ENCODE data around the gene MYO10. TPM values are rescaled to one million over a fixed set of nuclear protein-coding genes. Genes with fewer than 3 reads are reported as not detected.
"Not testable (repeated sequence)": the region's sequence is repeated elsewhere in the genome, so short reads cannot be mapped to it uniquely, and the experiment has no call there.

Gene MYO10
- total RNA-seq (10 to 100 TPM; 17.6 to 19.8 TPM), polyA plus RNA-seq (1 to 10 TPM; 4.8 to 5.3 TPM)
- long read RNA-seq, donor 1, partial matches to known transcripts: 18 of 33 reads
- long read RNA-seq, donor 1, other reads (novel, unspliced or antisense): 14 of 33 reads
- long read RNA-seq, donor 2, full-length matches to known transcripts: 1 of 7 reads
- long read RNA-seq, donor 2, partial matches to known transcripts: 5 of 7 reads
- long read RNA-seq, donor 2, other reads (novel, unspliced or antisense): 1 of 7 reads

DNA sequence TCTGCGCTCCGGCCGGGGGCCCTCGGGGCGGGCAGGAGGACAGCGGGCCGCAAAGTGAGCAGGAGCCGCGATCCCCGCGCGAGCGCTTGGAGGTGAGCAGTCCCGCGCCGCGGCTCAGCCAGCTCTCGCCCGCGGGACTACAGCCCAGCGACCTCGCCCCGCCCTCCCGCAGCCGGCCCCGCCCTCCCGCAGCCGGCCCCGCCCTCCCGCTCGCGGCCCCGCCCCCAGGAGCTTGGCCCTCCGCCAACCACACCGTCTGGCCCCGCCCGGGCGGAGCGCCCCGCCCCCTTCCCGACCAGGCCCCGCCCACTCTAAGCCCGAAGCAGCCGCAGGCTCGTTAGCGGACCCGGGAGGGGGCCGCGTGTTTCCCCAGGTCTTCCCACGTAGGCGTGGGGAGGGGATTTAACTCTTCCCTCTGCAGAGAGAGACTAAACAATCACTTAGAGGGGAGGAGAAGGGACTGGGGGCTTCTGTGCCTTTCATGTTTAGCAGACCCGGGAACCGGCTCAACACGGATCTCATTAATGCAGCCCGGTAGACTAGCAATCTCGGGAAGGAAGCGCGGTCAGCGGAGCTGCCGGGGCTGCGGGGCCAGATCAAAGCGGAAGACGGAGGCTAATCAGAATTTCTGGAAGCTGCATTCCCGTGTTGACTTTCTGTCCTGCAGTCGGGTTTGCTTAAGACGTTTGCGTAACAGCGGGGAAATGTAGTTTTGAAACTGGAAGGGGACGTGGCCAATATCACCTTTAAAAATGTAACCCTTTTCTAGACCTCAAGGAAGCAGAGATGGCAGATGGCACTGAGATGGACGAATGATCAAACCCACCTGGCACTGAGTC is at the start of gene MYO10:
Gene MYO10 (minus strand): TSS at position 139 of the 839 bp plus-strand sequence. CDS start 480 bp downstream, outside the sequence.
- intact Hi-C loops (cut with DNase I): loop anchor here (5.0 to 10.0 kb wide), 7 partner anchors 61 to 251 kb away; no protein-coding TSS in a partner anchor
- Histone ChIP-seq H3K27me3 (ENCODE audit: control insufficient read depth in 1 of 2, insufficient read depth in 2 of 2, low read length in 1 of 2) (no peaks in the 10 kb centered on the region), H3K36me3 (ENCODE audit: control insufficient read depth in 1 of 2, insufficient read depth in 2 of 2, low read length in 1 of 2) (no peaks in the 10 kb centered on the region), H3K27ac (ENCODE audit: low read depth in 1 of 2, low read length in 2 of 2) (no peak within 1 kb of the TSS), H3K4me1 (ENCODE audit: control insufficient read depth in 1 of 2, insufficient read depth in 2 of 2, low read length in 2 of 2) (no peaks in the 10 kb centered on the region), H3K4me3 (ENCODE audit: low read length in 2 of 2) (peak within 1 kb of the TSS; percentile 58 to 59), H3K9me3 (ENCODE audit: control insufficient read depth, low read length) (no peaks in the 10 kb centered on the region)
- DNase-seq: peak; percentile 85 to 96
- peak; percentile 91 for ATAC-seq (ENCODE audit: low FRiP score)
- WGBS, 2 donors: 1% methylated on average over 35 to 70 of the region's 70 CpGs

DNA sequence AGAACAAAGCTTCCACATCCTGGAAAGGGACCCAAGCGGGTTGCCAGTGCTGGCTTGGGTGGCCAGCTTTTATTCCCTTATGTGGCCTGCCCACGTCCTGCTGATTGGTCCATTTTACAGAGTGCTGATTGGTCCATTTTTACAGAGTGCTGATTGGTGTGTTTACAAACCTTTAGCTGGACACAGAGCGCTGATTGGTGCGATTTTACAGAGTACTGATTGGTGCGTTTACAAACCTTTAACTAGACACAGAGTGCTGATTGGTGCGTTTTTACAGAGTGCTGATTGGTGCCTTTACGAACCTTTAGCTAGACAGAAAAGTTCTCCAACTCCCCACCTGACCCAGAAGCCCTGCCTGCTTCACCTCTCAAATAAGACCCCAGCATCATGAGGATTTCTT is 49.2 kb upstream of the MYO10 start:
- intact Hi-C loops (cut with DNase I); DNase-seq; ATAC-seq (ENCODE audit: low FRiP score); H3K4me3 ChIP-seq (ENCODE audit: low read length in 2 of 2); H3K27ac ChIP-seq (ENCODE audit: low read depth in 1 of 2, low read length in 2 of 2); H3K36me3 ChIP-seq (ENCODE audit: control insufficient read depth in 1 of 2, insufficient read depth in 2 of 2, low read length in 1 of 2); H3K27me3 ChIP-seq (ENCODE audit: control insufficient read depth in 1 of 2, insufficient read depth in 2 of 2, low read length in 1 of 2); H3K9me3 ChIP-seq (ENCODE audit: control insufficient read depth, low read length); H3K4me1 ChIP-seq (ENCODE audit: control insufficient read depth in 1 of 2, insufficient read depth in 2 of 2, low read length in 2 of 2): not testable (repeated sequence)
- WGBS, 2 donors: 85 to 89% methylated on average over 7 of the region's 7 CpGs

DNA sequence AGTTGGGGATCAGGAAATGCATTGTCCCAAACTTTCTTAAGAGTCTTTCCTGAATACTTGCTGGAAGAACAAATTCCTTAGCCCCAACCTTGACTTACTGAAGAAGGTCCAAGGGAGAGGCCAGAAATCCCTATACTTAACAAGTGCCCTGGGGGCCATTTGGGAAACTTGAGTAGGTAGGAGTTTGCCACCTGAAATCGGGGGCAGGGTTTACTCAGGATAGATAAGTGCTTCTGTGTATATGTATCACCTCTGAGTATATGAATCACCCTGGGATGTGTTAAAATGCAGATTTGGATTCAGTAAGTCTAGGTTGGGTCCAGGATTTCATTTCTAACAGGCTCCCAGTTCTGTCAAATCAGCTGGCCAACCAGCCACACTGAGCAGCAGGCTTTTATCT is 47.9 kb upstream of the MYO10 start:
- Histone ChIP-seq H3K36me3 (ENCODE audit: control insufficient read depth in 1 of 2, insufficient read depth in 2 of 2, low read length in 1 of 2) (no peaks in the 10 kb centered on the region), H3K27me3 (ENCODE audit: control insufficient read depth in 1 of 2, insufficient read depth in 2 of 2, low read length in 1 of 2) (no peaks in the 10 kb centered on the region), H3K9me3 (ENCODE audit: control insufficient read depth, low read length) (peaks cover 2% of the 10 kb centered on the region), H3K4me1 (ENCODE audit: control insufficient read depth in 1 of 2, insufficient read depth in 2 of 2, low read length in 2 of 2) (no peaks in the 10 kb centered on the region), H3K27ac (ENCODE audit: low read depth in 1 of 2, low read length in 2 of 2) (no peak overlapping the region), H3K4me3 (ENCODE audit: low read length in 2 of 2) (no peak overlapping the region)
- intact Hi-C loops (cut with DNase I): no loop called here
- WGBS, 2 donors: 83 to 88% methylated on average over 1 of the region's 1 CpG
- no peak for ATAC-seq (ENCODE audit: low FRiP score)
- DNase-seq: no peak

DNA sequence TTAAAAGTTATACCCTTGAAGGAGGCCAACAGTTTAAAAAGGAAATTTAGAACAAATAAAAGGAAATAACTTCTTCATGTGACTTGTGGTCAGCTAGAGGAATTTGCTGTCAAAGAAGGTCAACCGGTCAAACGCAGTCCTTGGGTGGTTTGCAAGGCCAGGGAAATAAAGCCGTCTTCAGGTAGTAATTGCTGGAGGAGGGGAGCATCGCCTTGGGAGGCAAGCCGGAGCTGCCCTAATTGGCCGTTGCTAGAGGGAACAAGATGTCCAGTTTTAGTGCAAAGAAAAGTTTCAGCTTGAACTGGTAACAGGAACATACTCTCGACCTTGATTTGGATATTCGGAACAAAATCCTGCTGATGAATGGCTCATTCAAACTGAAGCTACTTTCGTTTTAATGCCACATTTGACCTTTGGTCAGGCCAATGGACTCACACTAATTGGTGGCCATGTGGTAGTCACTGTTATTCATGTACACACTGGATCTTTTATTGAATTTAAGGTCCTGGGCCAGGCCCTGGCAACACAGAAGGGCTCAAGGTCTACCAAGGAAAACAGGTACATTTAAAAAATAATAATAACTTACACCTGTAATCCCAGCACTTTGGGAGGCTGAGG is 47.0 kb upstream of the MYO10 start:
- Histone ChIP-seq H3K4me1 (ENCODE audit: control insufficient read depth in 1 of 2, insufficient read depth in 2 of 2, low read length in 2 of 2) (no peaks in the 10 kb centered on the region), H3K27ac (ENCODE audit: low read depth in 1 of 2, low read length in 2 of 2) (no peak overlapping the region), H3K36me3 (ENCODE audit: control insufficient read depth in 1 of 2, insufficient read depth in 2 of 2, low read length in 1 of 2) (no peaks in the 10 kb centered on the region), H3K9me3 (ENCODE audit: control insufficient read depth, low read length) (peaks cover 2% of the 10 kb centered on the region), H3K4me3 (ENCODE audit: low read length in 2 of 2) (no peak overlapping the region), H3K27me3 (ENCODE audit: control insufficient read depth in 1 of 2, insufficient read depth in 2 of 2, low read length in 1 of 2) (no peaks in the 10 kb centered on the region)
- no peak for ATAC-seq (ENCODE audit: low FRiP score)
- DNase-seq: no peak
- 49 to 52% methylated on average over 9 of the region's 9 CpGs for WGBS, 2 donors
- intact Hi-C loops (cut with DNase I): no loop called here

DNA sequence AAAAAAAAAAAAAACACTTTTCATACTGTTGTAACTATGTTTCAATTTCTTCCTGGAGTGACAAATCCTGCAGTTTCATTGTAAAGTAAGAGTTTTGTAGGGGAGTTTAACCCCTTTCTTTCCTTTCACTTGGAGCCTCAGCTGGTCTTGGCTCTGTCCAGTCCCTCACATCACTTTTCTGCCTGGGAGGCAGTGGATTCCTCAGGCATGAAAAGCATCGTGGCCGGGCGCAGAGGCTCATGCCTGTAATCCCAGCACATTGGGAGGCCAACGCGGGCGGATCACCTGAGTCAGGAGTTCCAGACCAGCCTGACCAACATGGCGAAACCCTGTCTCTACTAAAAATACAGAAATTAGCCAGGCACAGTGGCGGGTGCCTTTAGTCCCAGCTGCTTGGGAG is 45.6 kb upstream of the MYO10 start:
- no peak for DNase-seq
- no peak overlapping the region for H3K4me3 ChIP-seq (ENCODE audit: low read length in 2 of 2)
- no peaks in the 10 kb centered on the region for H3K27me3 ChIP-seq (ENCODE audit: control insufficient read depth in 1 of 2, insufficient read depth in 2 of 2, low read length in 1 of 2)
- H3K9me3 ChIP-seq (ENCODE audit: control insufficient read depth, low read length): peaks cover 2% of the 10 kb centered on the region
- H3K4me1 ChIP-seq (ENCODE audit: control insufficient read depth in 1 of 2, insufficient read depth in 2 of 2, low read length in 2 of 2): no peaks in the 10 kb centered on the region
- no peaks in the 10 kb centered on the region for H3K36me3 ChIP-seq (ENCODE audit: control insufficient read depth in 1 of 2, insufficient read depth in 2 of 2, low read length in 1 of 2)
- no peak for ATAC-seq (ENCODE audit: low FRiP score)
- H3K27ac ChIP-seq (ENCODE audit: low read depth in 1 of 2, low read length in 2 of 2): no peak overlapping the region
- intact Hi-C loops (cut with DNase I): no loop called here
- 79 to 88% methylated on average over 8 of the region's 8 CpGs for WGBS, 2 donors

DNA sequence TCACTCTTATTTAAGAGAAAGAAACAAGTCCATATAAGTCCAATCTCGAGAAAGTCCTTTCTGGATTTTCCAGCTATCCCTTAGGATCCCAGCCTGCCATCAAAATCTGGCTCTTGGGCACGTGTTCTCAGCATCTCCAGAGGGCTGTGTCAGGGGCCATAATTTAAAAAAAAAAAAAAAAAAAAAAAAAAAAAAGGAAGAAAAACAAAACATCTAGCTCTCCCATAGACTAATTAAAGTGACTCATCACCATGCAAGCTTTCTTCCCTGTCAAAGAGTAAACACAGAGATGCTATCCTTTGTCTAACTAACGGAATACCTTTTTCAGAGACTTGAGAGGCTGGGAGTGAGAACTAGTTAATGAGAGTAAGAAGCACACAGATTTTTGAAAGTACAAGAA is 44.9 kb upstream of the MYO10 start:
- no peaks in the 10 kb centered on the region for H3K4me1 ChIP-seq (ENCODE audit: control insufficient read depth in 1 of 2, insufficient read depth in 2 of 2, low read length in 2 of 2)
- intact Hi-C loops (cut with DNase I): no loop called here
- H3K27ac ChIP-seq (ENCODE audit: low read depth in 1 of 2, low read length in 2 of 2): no peak overlapping the region
- 41 to 59% methylated on average over 3 of the region's 3 CpGs for WGBS, 2 donors
- no peaks in the 10 kb centered on the region for H3K27me3 ChIP-seq (ENCODE audit: control insufficient read depth in 1 of 2, insufficient read depth in 2 of 2, low read length in 1 of 2)
- peaks cover 5% of the 10 kb centered on the region for H3K9me3 ChIP-seq (ENCODE audit: control insufficient read depth, low read length)
- no peak overlapping the region for H3K4me3 ChIP-seq (ENCODE audit: low read length in 2 of 2)
- H3K36me3 ChIP-seq (ENCODE audit: control insufficient read depth in 1 of 2, insufficient read depth in 2 of 2, low read length in 1 of 2): no peaks in the 10 kb centered on the region
- DNase-seq: no peak
- ATAC-seq (ENCODE audit: low FRiP score): no peak

DNA sequence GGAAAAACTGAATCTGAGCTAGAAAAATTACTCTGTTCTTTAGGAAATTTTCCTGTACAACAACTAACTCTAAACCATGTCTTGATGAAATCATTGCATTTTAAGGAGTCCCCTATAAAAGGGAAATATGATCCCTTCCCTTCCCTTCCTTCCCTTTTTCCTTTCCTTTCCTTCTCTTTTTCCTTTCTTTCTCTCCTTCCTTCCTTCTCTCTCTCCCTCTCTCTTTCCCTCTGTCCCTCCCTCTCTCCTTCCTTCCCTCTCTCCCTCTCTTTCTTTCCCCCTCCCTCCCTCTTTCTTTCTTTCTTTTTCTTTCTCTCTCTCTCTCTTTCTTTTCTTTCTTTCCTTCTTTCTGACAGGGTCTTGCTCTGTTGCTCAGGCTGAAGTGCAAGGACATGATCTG is 42.2 kb upstream of the MYO10 start:
- intact Hi-C loops (cut with DNase I): no loop called here
- Histone ChIP-seq H3K4me3 (ENCODE audit: low read length in 2 of 2) (no peak overlapping the region), H3K36me3 (ENCODE audit: control insufficient read depth in 1 of 2, insufficient read depth in 2 of 2, low read length in 1 of 2) (no peaks in the 10 kb centered on the region), H3K27ac (ENCODE audit: low read depth in 1 of 2, low read length in 2 of 2) (no peak overlapping the region), H3K4me1 (ENCODE audit: control insufficient read depth in 1 of 2, insufficient read depth in 2 of 2, low read length in 2 of 2) (no peaks in the 10 kb centered on the region), H3K27me3 (ENCODE audit: control insufficient read depth in 1 of 2, insufficient read depth in 2 of 2, low read length in 1 of 2) (no peaks in the 10 kb centered on the region), H3K9me3 (ENCODE audit: control insufficient read depth, low read length) (peaks cover 2% of the 10 kb centered on the region)
- no peak for DNase-seq
- no peak for ATAC-seq (ENCODE audit: low FRiP score)

DNA sequence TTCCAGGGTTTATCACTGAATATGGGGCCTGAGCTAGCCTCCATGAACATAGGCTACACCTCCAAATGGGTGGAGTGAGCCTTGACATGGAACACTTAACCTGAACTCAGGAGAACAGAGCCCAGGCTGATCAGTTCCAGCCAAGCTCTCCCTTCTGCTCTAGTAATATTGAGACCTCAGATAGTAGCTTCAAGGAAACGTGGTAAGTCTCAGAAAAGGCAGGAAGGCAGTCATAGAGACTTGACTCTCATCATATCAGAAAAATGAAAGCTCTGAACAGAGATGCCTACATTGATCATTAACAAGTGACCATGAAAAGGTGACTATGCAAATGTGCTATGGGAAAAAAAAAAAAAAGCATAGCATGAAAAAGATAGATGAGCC is 40.5 kb upstream of the MYO10 start:
- WGBS, 2 donors: 73 to 80% methylated on average over 1 of the region's 1 CpG
- H3K4me3 ChIP-seq (ENCODE audit: low read length in 2 of 2): no peak overlapping the region
- ATAC-seq (ENCODE audit: low FRiP score) (no peak), DNase-seq (no peak)
- H3K36me3 ChIP-seq (ENCODE audit: control insufficient read depth in 1 of 2, insufficient read depth in 2 of 2, low read length in 1 of 2): no peaks in the 10 kb centered on the region
- intact Hi-C loops (cut with DNase I): no loop called here
- no peak overlapping the region for H3K27ac ChIP-seq (ENCODE audit: low read depth in 1 of 2, low read length in 2 of 2)
- H3K4me1 ChIP-seq (ENCODE audit: control insufficient read depth in 1 of 2, insufficient read depth in 2 of 2, low read length in 2 of 2): no peaks in the 10 kb centered on the region
- H3K9me3 ChIP-seq (ENCODE audit: control insufficient read depth, low read length): peaks cover 2% of the 10 kb centered on the region
- H3K27me3 ChIP-seq (ENCODE audit: control insufficient read depth in 1 of 2, insufficient read depth in 2 of 2, low read length in 1 of 2): no peaks in the 10 kb centered on the region

All from aorta (tissue), 5 donors.